ENCODE measurements around the gene NEAT1. TPM values are rescaled to one million over a fixed set of nuclear protein-coding genes. Genes with fewer than 3 reads are reported as not detected.

The NEAT1 gene
- total RNA-seq, 3 donors from 2014 or later = 323 to 391 (median 351) TPM

GRCh38 chr11:65383778-65384177 lies 38.8 kb upstream of the NEAT1 start:
- intact Hi-C loops (cut with DNase I; ENCODE audit: low total_unique reads) = loop anchor here (5.0 to 10.0 kb wide), 2 partner anchors 34 to 131 kb away; no protein-coding TSS in a partner anchor
- no peak for DNase-seq (ENCODE audit: low spot score in 2 of 2)
- H3K4me1 ChIP-seq = peaks cover 0 to 35% of the 10 kb centered on the region in 2 donors
- H3K9me3 ChIP-seq = no peaks in the 10 kb centered on the region
- peak overlapping the region; percentile 98 to 99 for H3K27ac ChIP-seq
- no peak overlapping the region for H3K4me3 ChIP-seq
- TF ChIP-seq POLR2AphosphoS5 (IDR thresholded peaks at IDR 0.05) (no peak), CTCF (IDR thresholded peaks at IDR 0.05) (no peak), POLR2A (IDR thresholded peaks at IDR 0.05) (no peak)
- H3K27me3 ChIP-seq = no peaks in the 10 kb centered on the region
- H3K36me3 ChIP-seq = no peaks in the 10 kb centered on the region

GRCh38 chr11:65384301-65384889 lies 38.2 kb upstream of the NEAT1 start:
- H3K27ac ChIP-seq = peak overlapping the region; percentile 98 to 99
- peaks cover 5 to 42% of the 10 kb centered on the region in 2 donors for H3K4me1 ChIP-seq
- H3K27me3 ChIP-seq = no peaks in the 10 kb centered on the region
- no peak overlapping the region for H3K4me3 ChIP-seq
- no peaks in the 10 kb centered on the region for H3K36me3 ChIP-seq
- no peak for TF ChIP-seq POLR2A (IDR thresholded peaks at IDR 0.05)
- DNase-seq (ENCODE audit: low spot score in 2 of 2) = peak in 1 of 2 donors; percentile 59
- H3K9me3 ChIP-seq = no peaks in the 10 kb centered on the region
- intact Hi-C loops (cut with DNase I; ENCODE audit: low total_unique reads) = loop anchor here (5.0 to 10.0 kb wide), 2 partner anchors 33 to 130 kb away; no protein-coding TSS in a partner anchor

- H3K36me3 ChIP-seq = no peaks in the 10 kb centered on the region
- H3K4me3 ChIP-seq = peak within 1 kb of the TSS; percentile 79 to 93 (median 88)
- intact Hi-C loops (cut with DNase I; ENCODE audit: low total_unique reads) = loop anchor here (10.0 kb wide), 1 partner anchor 128 kb away; no protein-coding TSS in a partner anchor
- peak within 1 kb of the TSS; percentile 99 for H3K27ac ChIP-seq
- H3K27me3 ChIP-seq = no peaks in the 10 kb centered on the region
- TF ChIP-seq POLR2A (IDR thresholded peaks at IDR 0.05) = peak; percentile 15
- no peak for TF ChIP-seq CTCF (IDR thresholded peaks at IDR 0.05)
- TF ChIP-seq POLR2AphosphoS5 (IDR thresholded peaks at IDR 0.05) = peak; percentile 81 to 92 (median 84)
- H3K4me1 ChIP-seq = peaks cover 21 to 57% of the 10 kb centered on the region in 2 donors
- no peaks in the 10 kb centered on the region for H3K9me3 ChIP-seq
- peak; percentile 93 to 94 for DNase-seq (ENCODE audit: low spot score in 2 of 2)
These were observed 36.1 kb upstream of the NEAT1 start, which contains the start of gene FRMD8 for GRCh38 chr11:65386307-65387140. Gene FRMD8 (plus strand): TSS chr11:65386637. CDS start chr11:65387037, 400 bp downstream.

GRCh38 chr11:65388731-65389130 lies 33.9 kb upstream of the NEAT1 start:
- no peak for TF ChIP-seq POLR2AphosphoS5 (IDR thresholded peaks at IDR 0.05)
- no peak for DNase-seq (ENCODE audit: low spot score in 2 of 2)
- peaks cover 21 to 67% of the 10 kb centered on the region in 2 donors for H3K4me1 ChIP-seq
- peak overlapping the region in 2 of 3 donors; percentile 23 to 88 for H3K4me3 ChIP-seq
- H3K27ac ChIP-seq = peak overlapping the region; percentile 94 to 99
- no peaks in the 10 kb centered on the region for H3K36me3 ChIP-seq
- intact Hi-C loops (cut with DNase I; ENCODE audit: low total_unique reads) = loop anchor here (10.0 kb wide), 1 partner anchor 126 kb away; no protein-coding TSS in a partner anchor
- H3K9me3 ChIP-seq = no peaks in the 10 kb centered on the region
- H3K27me3 ChIP-seq = no peaks in the 10 kb centered on the region

GRCh38 chr11:65389294-65389980 lies 33.2 kb upstream of the NEAT1 start:
- H3K27ac ChIP-seq = peak overlapping the region; percentile 94 to 99
- no peak for TF ChIP-seq CTCF (IDR thresholded peaks at IDR 0.05)
- TF ChIP-seq POLR2A (IDR thresholded peaks at IDR 0.05) = no peak
- peaks cover 21 to 61% of the 10 kb centered on the region in 2 donors for H3K4me1 ChIP-seq
- no peaks in the 10 kb centered on the region for H3K36me3 ChIP-seq
- H3K27me3 ChIP-seq = no peaks in the 10 kb centered on the region
- no peaks in the 10 kb centered on the region for H3K9me3 ChIP-seq
- H3K4me3 ChIP-seq = peak overlapping the region in 2 of 3 donors; percentile 23 to 88
- intact Hi-C loops (cut with DNase I; ENCODE audit: low total_unique reads) = loop anchor here (10.0 kb wide), 1 partner anchor 125 kb away; no protein-coding TSS in a partner anchor
- DNase-seq (ENCODE audit: low spot score in 2 of 2) = peak in 1 of 2 donors; percentile 61
